BJ (cell line): ENCODE measurements around the gene HK2. TPM values are rescaled to one million over a fixed set of nuclear protein-coding genes. Genes with fewer than 3 reads are reported as not detected.
"Not testable (repeated sequence)": the region's sequence is repeated elsewhere in the genome, so short reads cannot be mapped to it uniquely, and the experiment has no call there.

ENCODE experiments used
- CTCF ChIA-PET: fragments of 350-600 bp; formaldehyde crosslinking; extraction: SDS; loops from one replicate; lab custom pipeline; 2021; ENCODE audit warnings: antibody characterized with exemption, inconsistent platforms; lab: Yijun Ruan, JAX
- POLR2A ChIA-PET: fragments of 300-600 bp; sonication (Branson Sonifier 250); formaldehyde crosslinking; extraction: SDS; loops from one replicate; lab custom pipeline; 2021; ENCODE audit warnings: antibody characterized with exemption; lab: Charles Lee
- DNase-seq: peaks from one replicate; pipeline ENCODE4 v3.0.0-alpha.2; 2011; ENCODE audit warnings: low read depth
- H3K27me3 ChIP-seq: 2 replicates; pipeline ENCODE4 v1.6.0; 2011; ENCODE audit warnings: low read length; ENCODE audit not compliant: control insufficient read depth, insufficient read depth
- H3K36me3 ChIP-seq: 2 replicates; pipeline ENCODE4 v1.5.1; 2011; ENCODE audit warnings: low read length; ENCODE audit not compliant: control insufficient read depth, insufficient read depth
- H3K4me3 ChIP-seq: 2 replicates; pipeline ENCODE4 v1.5.1; 2011; ENCODE audit warnings: low read depth, mild to moderate bottlenecking, control low read depth, low read length
- CTCF ChIP-seq: IDR thresholded peaks from 2 replicates; pipeline ENCODE4 v1.5.1; 2011; ENCODE audit warnings: low read depth, mild to moderate bottlenecking, control low read depth, inconsistent platforms, low read length, moderate library complexity; ENCODE audit not compliant: insufficient read depth
- polyA plus RNA-seq: library from polyadenylated mRNA; depleted of rRNA; stranded (reverse); fragments of >200 nt; gene quantifications from 2 replicates; pipeline ENCODE4 v1.2.3, GENCODE V29; 2011

HK2 gene
- polyA plus RNA-seq, 1 experiment = 21.8 TPM

DNA sequence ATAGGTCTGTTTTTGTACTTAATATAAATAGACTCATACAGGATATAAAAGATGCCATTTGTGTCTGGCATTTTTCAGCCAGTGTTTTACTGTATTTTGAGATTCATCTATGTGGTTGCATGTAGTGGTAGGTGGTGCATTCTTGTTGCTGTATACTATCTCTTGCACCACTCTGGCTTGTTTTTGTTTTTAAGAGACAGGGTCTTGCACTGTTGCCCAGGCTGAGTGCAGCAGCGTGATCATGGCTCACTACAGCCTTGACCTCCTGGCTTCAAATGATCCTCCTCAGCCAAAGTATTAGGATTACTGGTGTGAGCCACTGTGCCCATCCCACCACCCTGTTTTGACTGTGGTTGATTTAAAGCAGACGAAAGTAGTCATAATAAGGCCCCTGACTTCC is 12.6 kb downstream of the HK2 start:
- no peak overlapping the region for H3K4me3 ChIP-seq
- POLR2A ChIA-PET = no interaction called here
- CTCF ChIA-PET = no interaction called here
- no peaks in the 10 kb centered on the region for H3K27me3 ChIP-seq
- DNase-seq = no peak
- no peaks in the 10 kb centered on the region; the same call in 1 of the 2 replicates for H3K36me3 ChIP-seq
- TF ChIP-seq CTCF = no peak

GRCh38 chr2:74847070-74847858 is 13.3 kb downstream of the HK2 start:
- H3K36me3 ChIP-seq = no peaks in the 10 kb centered on the region; the same call in 1 of the 2 replicates
- ChIA-PET CTCF (interaction anchor here (0.9 to 1.5 kb wide), 4 partner anchors 29 to 158 kb away, joined by 3 to 4 read pairs (median 3); no protein-coding TSS in a partner anchor), POLR2A (no interaction called here)
- H3K4me3 ChIP-seq = no peak overlapping the region
- no peak for DNase-seq
- H3K27me3 ChIP-seq = no peaks in the 10 kb centered on the region
- no peak for TF ChIP-seq CTCF

DNA sequence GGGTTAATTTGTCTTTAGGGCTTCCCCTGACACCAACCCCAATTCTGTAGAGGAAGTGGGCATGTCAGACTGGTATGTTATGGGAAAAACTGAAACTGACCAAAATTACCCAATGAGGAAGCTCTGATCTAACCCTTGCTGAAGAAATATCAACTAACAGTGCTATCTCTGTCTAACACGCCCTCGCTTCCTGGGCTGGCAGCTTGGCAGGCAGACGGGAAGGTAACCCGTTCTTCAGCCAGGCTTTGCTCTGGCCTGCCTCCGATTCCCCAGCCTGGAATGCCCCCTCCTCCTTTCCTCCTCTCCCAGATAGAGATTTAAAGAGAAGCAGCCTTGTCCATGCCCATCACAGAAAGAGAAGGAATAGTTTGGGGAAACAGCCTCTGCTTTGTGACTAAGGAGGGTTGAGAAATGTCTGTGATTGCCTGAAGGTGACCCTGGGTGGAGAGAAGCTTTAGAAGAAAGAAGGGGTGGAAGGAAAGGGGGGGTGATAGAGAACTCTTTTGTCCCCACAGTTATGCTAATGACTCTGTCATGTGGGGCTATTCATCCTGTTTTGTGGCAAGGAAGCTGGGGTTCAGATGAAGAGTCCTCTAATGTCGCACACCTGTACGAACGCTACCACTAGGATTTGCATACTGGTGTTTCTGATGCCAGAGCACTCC is 15.4 kb downstream of the HK2 start:
- Histone ChIP-seq H3K27me3 (no peaks in the 10 kb centered on the region), H3K36me3 (peaks cover 1% of the 10 kb centered on the region), H3K4me3 (no peak overlapping the region)
- ChIA-PET POLR2A (no interaction called here), CTCF (interaction anchor here (0.7 to 1.4 kb wide), 4 partner anchors 11 to 26 kb away, joined by 3 to 6 read pairs (median 3); no protein-coding TSS in a partner anchor)
- TF ChIP-seq CTCF = no peak
- no peak for DNase-seq

DNA sequence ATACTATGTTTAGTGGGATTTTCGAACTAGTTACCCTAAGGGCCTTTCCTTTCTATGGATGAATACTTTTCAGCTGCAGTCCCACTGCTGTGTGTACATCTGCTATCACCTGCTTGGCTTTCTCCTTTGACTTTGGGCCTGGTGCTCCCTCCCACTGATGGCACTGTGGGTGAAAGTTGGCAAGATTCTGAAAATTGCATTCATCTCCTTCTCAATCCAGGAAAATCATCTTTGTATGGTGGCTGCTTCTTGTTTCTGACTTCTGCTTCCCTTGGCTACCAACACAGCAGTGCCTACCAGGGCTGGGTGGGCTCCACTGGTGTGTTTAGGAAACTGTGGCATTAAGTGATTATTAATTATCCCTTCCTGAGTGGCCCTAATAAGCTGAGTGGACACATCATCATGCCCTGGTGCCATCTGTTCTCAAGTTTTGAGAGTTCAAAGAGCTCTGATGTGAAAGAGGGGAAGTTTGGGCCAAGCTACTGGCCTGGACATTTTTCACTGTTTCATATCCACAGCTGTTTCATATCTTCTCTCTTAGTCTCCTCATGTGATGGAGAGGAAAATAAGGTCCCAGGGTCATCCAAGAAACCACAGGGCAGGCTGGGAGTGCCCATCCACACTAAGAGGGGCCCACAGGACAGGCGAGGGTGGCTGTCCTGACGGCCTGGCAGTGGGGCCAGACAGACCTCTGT is 16.7 kb downstream of the HK2 start:
- no peak for DNase-seq
- no peaks in the 10 kb centered on the region for H3K27me3 ChIP-seq
- TF ChIP-seq CTCF = no peak
- H3K4me3 ChIP-seq = no peak overlapping the region
- peaks cover 4% of the 10 kb centered on the region for H3K36me3 ChIP-seq
- ChIA-PET POLR2A (no interaction called here), CTCF (interaction anchor here (1.1 to 1.5 kb wide), 5 partner anchors 14 to 26 kb away, joined by 3 to 10 read pairs (median 3); no protein-coding TSS in a partner anchor)

GRCh38 chr2:74851191-74851566 is 17.3 kb downstream of the HK2 start:
- H3K36me3 ChIP-seq = peaks cover 8% of the 10 kb centered on the region
- DNase-seq = peak; percentile 60
- POLR2A ChIA-PET = no interaction called here
- no peak for TF ChIP-seq CTCF
- CTCF ChIA-PET = interaction anchor here (1.1 to 1.5 kb wide), 3 partner anchors 14 to 26 kb away, joined by 3 to 10 read pairs (median 4); no protein-coding TSS in a partner anchor
- H3K27me3 ChIP-seq = no peaks in the 10 kb centered on the region
- no peak overlapping the region for H3K4me3 ChIP-seq

DNA sequence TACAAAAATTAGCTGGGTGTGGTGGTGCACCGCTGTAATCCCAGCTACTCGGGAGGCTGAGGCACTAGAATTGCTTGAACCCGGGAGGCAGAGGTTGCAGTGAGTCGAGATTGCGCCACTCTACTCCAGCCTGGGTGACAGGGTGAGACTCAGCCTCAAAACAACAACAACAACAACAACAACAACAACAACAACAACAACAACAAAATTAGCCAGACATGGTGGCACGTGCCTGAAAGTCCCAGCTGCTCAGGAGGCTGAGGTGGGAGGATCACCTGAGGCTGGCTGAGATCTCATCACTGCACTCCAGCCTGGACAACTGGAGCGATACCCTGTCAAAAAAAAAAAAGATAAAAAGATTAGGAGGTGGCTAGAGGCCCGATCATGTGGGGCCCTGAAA is 19.4 kb downstream of the HK2 start:
- not testable (repeated sequence) for H3K4me3 ChIP-seq, H3K27me3 ChIP-seq, H3K36me3 ChIP-seq, DNase-seq
- ChIA-PET POLR2A (interaction anchor here (0.6 kb wide), 1 partner anchor 168 kb away, joined by 6 read pairs; no protein-coding TSS in a partner anchor), CTCF (interaction anchor here (1.2 to 2.5 kb wide), 2 partner anchors 17 to 138 kb away, joined by 3 to 10 read pairs; no protein-coding TSS in a partner anchor)
